Spleen (tissue), 11 donors: ENCODE data around the gene BIN1. TPM values are rescaled to one million over a fixed set of nuclear protein-coding genes. Genes with fewer than 3 reads are reported as not detected.
A peak's percentile ranks its signal among the peaks of the same experiment; 100 is the strongest.

Source experiments
- DNase-seq: peaks from one replicate; pipeline ENCODE4 v3.0.0-alpha.2; 2020
- H3K27ac ChIP-seq, 8 donors: fragments of 200-600 bp; sonication (generic) in 7 of 8; 1 replicate in 4 of 8; 2 replicates in 4 of 8; pipeline versions ENCODE4 v1.5.0 to v1.8.0; 2016 to 2021; ENCODE audit warnings: inconsistent platforms in 4 of 8, mild to moderate bottlenecking in 4 of 8, moderate library complexity in 1 of 8
- H3K27me3 ChIP-seq, 7 donors: fragments of 200-600 bp; sonication (generic) in 6 of 7; replicated peaks in 1 of 7; 1 replicate in 4 of 7; 2 replicates in 3 of 7; pipeline versions ENCODE4 v1.5.0 to v1.8.0; 2016 to 2021; ENCODE audit warnings: inconsistent platforms in 3 of 7, mild to moderate bottlenecking in 1 of 7
- H3K36me3 ChIP-seq, 6 donors: fragments of 200-600 bp; sonication (generic) in 5 of 6; 1 replicate in 4 of 6; 2 replicates in 2 of 6; pipeline versions ENCODE4 v1.5.0 to v1.8.0; 2016 to 2021; ENCODE audit warnings: inconsistent platforms in 2 of 6
- H3K4me1 ChIP-seq, 6 donors: fragments of 200-600 bp; sonication (generic) in 5 of 6; 1 replicate in 3 of 6; 2 replicates in 3 of 6; pipeline versions ENCODE4 v1.5.0 to v1.8.0; 2016 to 2021; ENCODE audit warnings: inconsistent platforms in 3 of 6
- H3K4me3 ChIP-seq, 8 donors: fragments of 200-600 bp; sonication (generic) in 7 of 8; 1 replicate in 4 of 8; 2 replicates in 4 of 8; pipeline versions ENCODE4 v1.5.0 to v1.8.0; 2016 to 2021; ENCODE audit warnings: inconsistent platforms in 4 of 8, mild to moderate bottlenecking in 4 of 8, moderate library complexity in 2 of 8
- H3K9me3 ChIP-seq, 8 donors: fragments of 200-600 bp; sonication (generic) in 7 of 8; 1 replicate in 4 of 8; 2 replicates in 4 of 8; pipeline versions ENCODE4 v1.5.0 to v1.8.0; 2016 to 2021; ENCODE audit warnings: inconsistent platforms in 4 of 8
- POLR2A ChIP-seq, 3 donors: fragments of 450-650 bp; IDR thresholded peaks; one replicate each; pipeline ENCODE4 v1.5.1; 2017; ENCODE audit warnings: antibody characterized with exemption in 3 of 3, mild to moderate bottlenecking in 1 of 3
- POLR2AphosphoS5 ChIP-seq, 3 donors: sonication (generic); formaldehyde crosslinking; IDR thresholded peaks; one replicate each; pipeline ENCODE4 v1.5.1; 2017; ENCODE audit warnings: antibody characterized with exemption in 3 of 3
- WGBS, 5 donors: extraction: QIAGEN DNeasy Blood & Tissue Kit in 3 of 5; methylation state at CpG; one replicate each; pipeline versions ENCODE4 v1.1.5 to v1.1.7; 2013 to 2018; 5-methylcytosine and 5-hydroxymethylcytosine counted together
- intact Hi-C: fragments of 100-400 bp; cut with DNase I; formaldehyde crosslinking; loops from one replicate; pipeline ENCODE4 v1.15.0; 2023; ENCODE audit warnings: low total_unique reads
- polyA plus RNA-seq, 3 donors: library from polyadenylated mRNA; stranded (reverse); fragments of 200-250 nt; gene quantifications; one replicate each; pipeline ENCODE4 v1.2.1, GENCODE V29; 2013
- total RNA-seq, 7 donors: library from RNA; depleted of rRNA in 3 of 7; stranded (reverse); fragments of >200 nt in 3 of 7; fragmentation: NEBNext Ultra II Directional in 4 of 7; extraction: Animal tissue kit (Norgen Biotek cat#: 25700) in 4 of 7; gene quantifications; one replicate each; pipeline versions ENCODE4 v1.1.0 to v1.2.1, GENCODE V29; 2016 to 2021
- TF ChIP-seq, protein P1 (sequence below), 11 experiments: fragments of 200-600 bp in 7 of 11; fragments of 450-650 bp in 4 of 11; sonication (generic) in 4 of 11; IDR thresholded peaks in 8 of 11; conservative IDR thresholded peaks in 3 of 11; 1 replicate in 7 of 11; 2 replicates in 4 of 11; pipeline versions ENCODE4 v1.4.0 to v1.8.0; 2016 to 2021; ENCODE audit warnings: antibody characterized with exemption in 11 of 11, inconsistent platforms in 4 of 11, mild to moderate bottlenecking in 1 of 11
- donor health status: healthy with polysubstance abuse.
- donor health status: DM: no; HTN: no; CAD: no; lungs with moderate emphysema.
- donor health status: DM: no; HTN: no; CAD: no.
- donor health status: Bipolar disorder and iron deficiency.
- donor health status: healthy.
- donor health status: DM: no; HTN: no; CAD: no.
- donor health status: DM: yes; HTN: yes; CAD: no.

Gene BIN1
- total and polyA plus RNA-seq, 10 donors: 57.2 to 123 (median 70.4) TPM

DNA sequence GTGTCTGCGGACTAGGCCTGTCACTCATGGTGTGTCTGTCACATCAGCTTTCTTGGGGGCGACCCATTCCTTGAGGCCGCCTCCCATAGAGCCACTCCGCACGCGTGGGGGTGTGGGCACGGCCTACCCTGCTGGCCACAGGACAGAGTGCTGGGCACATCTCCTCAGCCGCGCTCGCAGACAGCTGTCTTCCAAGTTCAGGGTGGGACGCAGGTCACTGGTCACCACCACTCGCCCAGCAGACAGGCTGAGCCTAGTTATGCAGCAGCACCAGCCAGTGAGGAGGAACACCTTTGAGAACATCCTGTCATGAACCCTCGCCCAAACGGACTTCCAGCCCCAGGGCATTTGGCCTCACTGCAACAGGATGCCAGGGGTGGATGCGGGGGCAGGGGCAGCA, 30.8 kb upstream of the BIN1 start:
- 86 to 93% (median 92%) methylated on average over 10 to 15 of the region's 15 CpGs for WGBS, 5 donors
- no peak for DNase-seq
- TF ChIP-seq POLR2A (IDR thresholded peaks at IDR 0.05) (no peak), POLR2AphosphoS5 (IDR thresholded peaks at IDR 0.05) (no peak)
- TF ChIP-seq, protein P1, sequence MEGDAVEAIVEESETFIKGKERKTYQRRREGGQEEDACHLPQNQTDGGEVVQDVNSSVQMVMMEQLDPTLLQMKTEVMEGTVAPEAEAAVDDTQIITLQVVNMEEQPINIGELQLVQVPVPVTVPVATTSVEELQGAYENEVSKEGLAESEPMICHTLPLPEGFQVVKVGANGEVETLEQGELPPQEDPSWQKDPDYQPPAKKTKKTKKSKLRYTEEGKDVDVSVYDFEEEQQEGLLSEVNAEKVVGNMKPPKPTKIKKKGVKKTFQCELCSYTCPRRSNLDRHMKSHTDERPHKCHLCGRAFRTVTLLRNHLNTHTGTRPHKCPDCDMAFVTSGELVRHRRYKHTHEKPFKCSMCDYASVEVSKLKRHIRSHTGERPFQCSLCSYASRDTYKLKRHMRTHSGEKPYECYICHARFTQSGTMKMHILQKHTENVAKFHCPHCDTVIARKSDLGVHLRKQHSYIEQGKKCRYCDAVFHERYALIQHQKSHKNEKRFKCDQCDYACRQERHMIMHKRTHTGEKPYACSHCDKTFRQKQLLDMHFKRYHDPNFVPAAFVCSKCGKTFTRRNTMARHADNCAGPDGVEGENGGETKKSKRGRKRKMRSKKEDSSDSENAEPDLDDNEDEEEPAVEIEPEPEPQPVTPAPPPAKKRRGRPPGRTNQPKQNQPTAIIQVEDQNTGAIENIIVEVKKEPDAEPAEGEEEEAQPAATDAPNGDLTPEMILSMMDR (IDR thresholded peaks at IDR 0.05 in 8 of 11, conservative IDR thresholded peaks at IDR 0.05 in 3 of 11): no peak
- Histone ChIP-seq H3K4me3 (no peak overlapping the region), H3K9me3 (no peaks in the 10 kb centered on the region), H3K27ac (no peak overlapping the region), H3K4me1 (peaks cover 0 to 20% (median 0%) of the 10 kb centered on the region in 6 donors), H3K36me3 (no peaks in the 10 kb centered on the region), H3K27me3 (no peaks in the 10 kb centered on the region)
- intact Hi-C loops: no loop called here

- WGBS, 5 donors: 80 to 92% (median 88%) methylated on average over 7 to 12 of the region's 12 CpGs
- Histone ChIP-seq H3K27me3 (no peaks in the 10 kb centered on the region), H3K4me1 (peaks cover 0 to 20% (median 0%) of the 10 kb centered on the region in 6 donors), H3K36me3 (no peaks in the 10 kb centered on the region), H3K4me3 (no peak overlapping the region), H3K27ac (no peak overlapping the region), H3K9me3 (no peaks in the 10 kb centered on the region)
- no peak for DNase-seq
- intact Hi-C loops: no loop called here
- TF ChIP-seq, protein P1 (IDR thresholded peaks at IDR 0.05 in 8 of 11, conservative IDR thresholded peaks at IDR 0.05 in 3 of 11): no peak
- no peak for TF ChIP-seq POLR2AphosphoS5 (IDR thresholded peaks at IDR 0.05)
- no peak for TF ChIP-seq POLR2A (IDR thresholded peaks at IDR 0.05)
Measured at GRCh38 chr2:127137225-127137624, 30.3 kb upstream of the BIN1 start.

DNA sequence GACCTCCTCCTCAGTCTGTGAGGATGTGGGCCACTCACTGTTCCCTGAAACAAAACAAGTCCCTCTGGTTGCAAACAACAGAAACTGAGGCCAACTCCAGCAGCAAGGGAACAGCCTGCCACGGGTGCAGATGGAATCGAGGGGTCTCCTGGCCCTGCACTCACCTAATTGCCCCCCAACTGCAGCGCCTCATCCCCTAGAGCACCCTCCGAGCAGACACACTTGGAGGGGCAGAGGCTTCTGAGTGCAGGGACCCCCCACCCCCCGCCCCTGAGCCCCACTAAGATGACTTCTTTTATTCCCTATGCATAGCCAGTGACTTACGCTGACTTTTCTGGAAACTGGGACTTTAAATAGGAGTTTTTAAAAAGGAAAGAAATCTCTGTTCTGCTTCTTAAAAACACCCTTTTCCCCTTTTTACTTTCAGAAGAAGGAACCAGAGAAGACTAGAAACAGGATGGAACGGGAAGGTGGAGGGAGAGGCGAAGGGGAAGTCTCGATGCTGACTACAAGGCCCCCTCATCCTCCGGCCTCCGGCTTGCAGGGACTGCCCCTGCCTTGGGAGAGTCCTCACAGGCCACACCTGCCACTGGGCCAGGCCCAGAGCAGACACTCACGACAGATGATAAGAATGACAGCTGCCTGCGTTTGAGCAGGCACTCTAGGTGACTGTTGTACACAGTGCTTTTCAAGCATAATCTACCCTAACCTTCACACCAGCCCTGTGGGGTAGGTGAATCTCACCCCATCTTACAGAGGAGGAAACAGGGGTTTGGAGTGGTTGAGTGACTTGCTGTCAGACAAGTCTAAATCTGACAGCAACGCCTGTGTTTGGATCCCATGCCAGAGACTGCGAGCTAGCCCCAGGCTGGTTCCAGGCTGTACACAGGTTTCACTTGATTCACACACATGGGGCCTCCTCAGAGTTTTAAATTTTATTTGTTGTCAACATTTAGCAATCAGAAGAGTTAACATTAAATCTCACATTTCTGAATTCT, 28.2 kb upstream of the BIN1 start:
- peaks cover 0 to 20% (median 0%) of the 10 kb centered on the region in 6 donors for H3K4me1 ChIP-seq
- H3K27me3 ChIP-seq: no peaks in the 10 kb centered on the region
- peak; percentile 78 for DNase-seq
- intact Hi-C loops: no loop called here
- H3K9me3 ChIP-seq: no peaks in the 10 kb centered on the region
- 60 to 75% (median 67%) methylated on average over 14 to 15 of the region's 15 CpGs for WGBS, 5 donors
- no peak for TF ChIP-seq POLR2AphosphoS5 (IDR thresholded peaks at IDR 0.05)
- TF ChIP-seq, protein P1 (IDR thresholded peaks at IDR 0.05 in 8 of 11, conservative IDR thresholded peaks at IDR 0.05 in 3 of 11): no peak
- no peak for TF ChIP-seq POLR2A (IDR thresholded peaks at IDR 0.05)
- no peak overlapping the region for H3K27ac ChIP-seq
- H3K36me3 ChIP-seq: no peaks in the 10 kb centered on the region
- no peak overlapping the region for H3K4me3 ChIP-seq

GRCh38 chr2:127134235-127134634, 27.3 kb upstream of the BIN1 start:
- H3K27ac ChIP-seq: no peak overlapping the region
- peaks cover 0 to 20% (median 0%) of the 10 kb centered on the region in 6 donors for H3K4me1 ChIP-seq
- no peaks in the 10 kb centered on the region for H3K27me3 ChIP-seq
- no peak overlapping the region for H3K4me3 ChIP-seq
- TF ChIP-seq POLR2AphosphoS5 (IDR thresholded peaks at IDR 0.05): no peak
- TF ChIP-seq, protein P1 (IDR thresholded peaks at IDR 0.05 in 8 of 11, conservative IDR thresholded peaks at IDR 0.05 in 3 of 11): no peak
- no peak for TF ChIP-seq POLR2A (IDR thresholded peaks at IDR 0.05)
- H3K36me3 ChIP-seq: no peaks in the 10 kb centered on the region
- no peaks in the 10 kb centered on the region for H3K9me3 ChIP-seq
- DNase-seq: no peak
- WGBS, 5 donors: 77 to 86% (median 78%) methylated on average over 4 of the region's 4 CpGs
- intact Hi-C loops: no loop called here
